ENCODE results near the gene EIF3K. TPM values are rescaled to one million over a fixed set of nuclear protein-coding genes. Genes with fewer than 3 reads are reported as not detected.
A peak's percentile ranks its signal among the peaks of the same experiment; 100 is the strongest.

EIF3K gene
- total RNA-seq, 1 donor: 317 TPM

GRCh38 chr19:38638461-38638860 lies 19.5 kb downstream of the EIF3K start:
- H3K4me3 ChIP-seq (ENCODE audit: insufficient read depth, low read length): no peak overlapping the region
- H3K27me3 ChIP-seq (ENCODE audit: insufficient read depth, low read length): no peaks in the 10 kb centered on the region
- H2AFZ ChIP-seq (ENCODE audit: low read length): no peak overlapping the region
- no peak overlapping the region for H3K4me2 ChIP-seq (ENCODE audit: insufficient read depth, low read length)
- no peak overlapping the region for H3K27ac ChIP-seq (ENCODE audit: low read depth, low read length)
- peaks cover 9% of the 10 kb centered on the region for H4K20me1 ChIP-seq (ENCODE audit: insufficient read depth, low read length)
- peaks cover 4% of the 10 kb centered on the region for H3K79me2 ChIP-seq (ENCODE audit: insufficient read depth, low read length)
- H3K36me3 ChIP-seq (ENCODE audit: insufficient read depth, low read length): peaks cover 15% of the 10 kb centered on the region
- no peak for TF ChIP-seq CTCF (IDR thresholded peaks at IDR 0.05; ENCODE audit: extremely low read depth, low read depth, low read length)
- H3K9me3 ChIP-seq (ENCODE audit: low read depth, low read length): no peaks in the 10 kb centered on the region
- no peaks in the 10 kb centered on the region for H3K4me1 ChIP-seq (ENCODE audit: insufficient read depth, low read length)
- peak; percentile 3 for DNase-seq (ENCODE audit: insufficient read length, low spot score, missing footprints)

GRCh38 chr19:38639679-38640078 lies 20.7 kb downstream of the EIF3K start:
- Histone ChIP-seq H3K4me1 (ENCODE audit: insufficient read depth, low read length) (no peaks in the 10 kb centered on the region), H3K27ac (ENCODE audit: low read depth, low read length) (no peak overlapping the region), H2AFZ (ENCODE audit: low read length) (no peak overlapping the region), H3K27me3 (ENCODE audit: insufficient read depth, low read length) (no peaks in the 10 kb centered on the region), H3K36me3 (ENCODE audit: insufficient read depth, low read length) (peaks cover 15% of the 10 kb centered on the region), H3K4me3 (ENCODE audit: insufficient read depth, low read length) (no peak overlapping the region), H4K20me1 (ENCODE audit: insufficient read depth, low read length) (peaks cover 8% of the 10 kb centered on the region), H3K9me3 (ENCODE audit: low read depth, low read length) (no peaks in the 10 kb centered on the region), H3K4me2 (ENCODE audit: insufficient read depth, low read length) (no peak overlapping the region), H3K79me2 (ENCODE audit: insufficient read depth, low read length) (peaks cover 4% of the 10 kb centered on the region)
- TF ChIP-seq CTCF (IDR thresholded peaks at IDR 0.05; ENCODE audit: extremely low read depth, low read depth, low read length): no peak
- DNase-seq (ENCODE audit: insufficient read length, low spot score, missing footprints): peak; percentile 68

GRCh38 chr19:38640368-38640767 lies 21.4 kb downstream of the EIF3K start:
- DNase-seq (ENCODE audit: insufficient read length, low spot score, missing footprints): no peak
- H3K79me2 ChIP-seq (ENCODE audit: insufficient read depth, low read length): no peaks in the 10 kb centered on the region
- H4K20me1 ChIP-seq (ENCODE audit: insufficient read depth, low read length): peaks cover 1% of the 10 kb centered on the region
- no peaks in the 10 kb centered on the region for H3K27me3 ChIP-seq (ENCODE audit: insufficient read depth, low read length)
- H3K36me3 ChIP-seq (ENCODE audit: insufficient read depth, low read length): peaks cover 8% of the 10 kb centered on the region
- no peak overlapping the region for H3K4me3 ChIP-seq (ENCODE audit: insufficient read depth, low read length)
- no peak for TF ChIP-seq CTCF (IDR thresholded peaks at IDR 0.05; ENCODE audit: extremely low read depth, low read depth, low read length)
- H3K9me3 ChIP-seq (ENCODE audit: low read depth, low read length): no peaks in the 10 kb centered on the region
- no peak overlapping the region for H3K4me2 ChIP-seq (ENCODE audit: insufficient read depth, low read length)
- no peaks in the 10 kb centered on the region for H3K4me1 ChIP-seq (ENCODE audit: insufficient read depth, low read length)
- H2AFZ ChIP-seq (ENCODE audit: low read length): no peak overlapping the region
- no peak overlapping the region for H3K27ac ChIP-seq (ENCODE audit: low read depth, low read length)

GRCh38 chr19:38642176-38642575 lies 23.2 kb downstream of the EIF3K start:
- Histone ChIP-seq H3K4me2 (ENCODE audit: insufficient read depth, low read length) (no peak overlapping the region), H4K20me1 (ENCODE audit: insufficient read depth, low read length) (no peaks in the 10 kb centered on the region), H3K9me3 (ENCODE audit: low read depth, low read length) (no peaks in the 10 kb centered on the region), H3K4me3 (ENCODE audit: insufficient read depth, low read length) (no peak overlapping the region), H3K27ac (ENCODE audit: low read depth, low read length) (no peak overlapping the region), H3K36me3 (ENCODE audit: insufficient read depth, low read length) (no peaks in the 10 kb centered on the region), H3K27me3 (ENCODE audit: insufficient read depth, low read length) (no peaks in the 10 kb centered on the region), H3K79me2 (ENCODE audit: insufficient read depth, low read length) (no peaks in the 10 kb centered on the region), H3K4me1 (ENCODE audit: insufficient read depth, low read length) (no peaks in the 10 kb centered on the region), H2AFZ (ENCODE audit: low read length) (no peak overlapping the region)
- DNase-seq (ENCODE audit: insufficient read length, low spot score, missing footprints): no peak
- TF ChIP-seq CTCF (IDR thresholded peaks at IDR 0.05; ENCODE audit: extremely low read depth, low read depth, low read length): no peak
